Stimulated activated CD8-positive, alpha-beta memory T cell treated with anti-CD3 and anti-CD28 coated beads, Interleukin-4, amount 100 ng/mL, for 4 hours (primary cell): ENCODE data around the gene ILK.

Source experiments
- DNase-seq, 2 donors: peaks; one replicate each; pipeline ENCODE4 v3.0.0-alpha.2; 2020; ENCODE audit warnings: low read depth in 2 of 2, low spot score in 1 of 2

The ILK gene

DNA sequence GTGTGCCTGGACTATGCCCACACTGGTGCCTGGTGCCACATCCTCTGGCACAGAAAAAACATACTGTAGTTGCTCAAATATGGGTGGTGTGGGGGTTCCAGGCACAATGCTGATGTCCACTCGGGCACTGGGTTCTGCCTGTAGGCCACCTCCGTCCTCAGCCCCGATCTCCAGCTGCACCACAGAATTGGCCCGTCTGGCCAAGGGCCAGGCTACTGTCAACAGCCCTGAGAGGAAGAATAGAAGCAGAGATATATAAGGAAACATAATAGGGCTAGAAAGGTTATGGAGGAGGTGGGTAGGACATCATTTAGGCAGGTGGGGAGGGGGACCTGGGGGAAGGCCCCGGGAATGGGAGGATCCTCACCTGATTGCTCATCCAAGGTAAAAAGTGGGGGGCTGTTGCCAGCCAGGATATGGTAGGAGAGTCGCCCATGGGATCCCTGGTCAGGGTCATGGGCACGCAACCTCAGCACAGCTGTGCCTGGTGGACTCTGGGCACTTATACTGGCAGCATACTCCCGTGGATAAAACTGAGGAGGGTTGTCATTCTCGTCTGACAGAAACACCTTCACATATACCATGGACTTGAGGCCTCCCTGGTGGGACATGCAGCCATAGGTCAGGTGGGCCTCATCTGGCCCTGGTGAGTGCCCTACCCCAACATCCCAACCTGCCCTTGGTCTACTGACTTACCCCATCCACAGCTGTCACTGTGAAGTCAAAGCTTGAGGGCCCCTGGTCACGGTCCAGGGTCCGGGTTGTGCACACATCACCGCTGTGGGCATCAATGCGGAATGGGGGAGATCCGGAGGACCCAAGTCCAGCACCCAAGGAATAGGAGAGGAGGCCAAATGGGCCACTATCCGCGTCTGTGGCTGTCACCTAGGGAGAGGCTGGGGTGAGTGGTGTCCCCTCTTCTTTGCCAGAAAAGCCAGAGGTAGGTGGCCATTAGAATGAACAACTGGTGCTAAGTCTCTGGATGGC, 30.1 kb downstream of the ILK start:
- no peak for DNase-seq

- DNase-seq, result no peak
These were observed 31.0 kb downstream of the ILK start for GRCh38 chr11:6634534-6634933.

GRCh38 chr11:6635082-6635932, 31.7 kb downstream of the ILK start:
- no peak for DNase-seq

DNA sequence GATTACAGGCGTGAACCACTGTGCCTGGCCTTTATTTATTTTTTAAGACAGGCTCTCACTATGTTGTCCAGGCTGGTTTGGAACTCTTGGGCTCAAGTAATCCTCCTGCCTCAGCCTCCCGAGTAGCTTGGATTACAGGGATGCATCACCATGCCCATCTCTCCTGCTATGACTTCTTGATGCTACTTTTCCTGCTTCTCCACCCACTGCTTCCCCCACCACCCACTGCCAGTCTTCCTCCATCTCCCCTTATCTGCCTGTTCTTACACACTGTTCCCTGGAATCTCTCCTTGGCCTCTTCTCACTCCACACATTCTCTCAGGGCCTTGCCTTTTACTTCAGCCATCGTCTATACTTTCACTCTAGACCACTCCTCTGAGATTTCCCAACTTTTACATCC, 32.9 kb downstream of the ILK start:
- DNase-seq, result no peak

DNA sequence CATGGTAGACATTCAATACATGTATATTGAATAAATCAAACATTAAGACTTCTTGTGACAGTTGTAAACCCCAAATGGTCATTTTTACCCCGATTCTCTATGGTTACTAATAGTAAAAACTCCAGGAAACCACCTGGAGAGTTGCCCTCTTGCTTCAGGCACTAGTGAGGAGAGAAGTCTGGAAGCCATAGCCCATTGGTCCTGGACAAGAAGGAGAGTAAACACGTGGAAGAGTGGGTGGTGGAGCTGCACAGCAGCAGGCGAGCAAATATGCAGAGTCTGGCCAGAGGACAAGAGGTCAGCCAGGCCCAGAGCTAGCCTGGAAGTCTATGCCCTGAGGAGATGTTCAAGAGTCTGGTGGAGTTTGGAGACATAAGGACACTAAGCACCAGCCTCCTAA, 34.3 kb downstream of the ILK start:
- no peak for DNase-seq

DNA sequence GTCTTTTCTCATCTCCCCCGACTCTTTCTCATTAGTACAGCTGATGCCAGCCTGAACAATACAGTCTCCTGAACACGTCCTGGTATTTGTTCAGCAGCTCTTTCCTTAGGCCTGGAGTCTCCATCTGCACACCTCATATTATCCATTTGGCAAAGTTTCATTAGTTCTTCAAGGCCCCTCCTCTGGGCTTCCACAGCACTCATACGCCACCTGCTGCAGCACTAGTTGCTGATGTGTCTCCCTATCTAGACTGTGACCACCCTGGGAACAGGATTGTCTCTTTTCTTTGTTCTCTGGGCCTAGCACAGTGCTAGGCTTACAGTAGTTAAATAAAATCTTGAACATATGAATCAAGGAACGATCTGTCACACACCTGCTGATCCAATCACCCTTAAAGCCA, 34.9 kb downstream of the ILK start:
- no peak for DNase-seq

DNA sequence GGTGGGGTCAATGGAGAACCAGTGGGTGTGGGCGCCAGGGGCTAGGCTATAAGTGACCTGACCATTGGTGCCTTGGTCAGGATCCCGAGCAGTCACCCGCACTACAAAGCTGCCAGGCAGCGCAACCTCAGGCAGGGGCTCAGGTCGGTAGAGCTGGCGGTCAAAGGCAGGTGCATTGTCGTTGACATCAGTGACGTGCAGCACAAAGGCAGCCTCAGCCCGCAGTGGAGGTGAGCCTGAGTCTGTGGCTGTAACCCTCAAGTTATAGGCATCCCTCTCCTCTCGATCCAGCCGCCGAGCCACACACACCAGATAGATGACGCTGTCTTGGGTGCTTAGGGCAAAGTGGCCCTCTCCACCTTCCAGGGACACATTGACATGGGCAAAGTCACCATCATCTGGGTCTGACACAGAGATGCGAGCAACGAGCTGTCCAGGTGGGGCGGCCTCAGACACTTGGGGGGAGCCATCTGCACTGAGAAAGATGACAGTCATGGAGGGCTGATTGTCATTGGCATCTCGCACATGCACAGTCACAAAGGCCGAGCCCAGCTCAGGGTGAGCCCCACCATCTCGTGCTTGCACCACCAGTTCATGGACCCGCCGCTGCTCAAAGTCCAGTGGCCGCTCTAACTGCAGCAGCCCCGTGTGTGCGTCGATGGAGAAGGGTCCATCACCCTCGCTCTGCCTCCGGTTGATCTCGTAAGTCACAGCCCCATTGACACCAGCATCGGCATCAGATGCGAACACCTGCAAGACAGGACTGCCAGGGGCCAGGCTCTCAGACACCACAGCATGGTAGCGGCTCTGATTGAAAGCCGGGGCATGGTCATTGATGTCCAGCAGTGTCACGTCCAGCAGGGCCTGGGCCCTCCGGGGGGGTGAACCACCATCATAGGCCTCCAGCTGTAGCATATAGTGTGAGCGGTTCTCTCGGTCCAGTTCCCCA, 36.7 kb downstream of the ILK start:
- no peak for DNase-seq

- DNase-seq, result no peak
These were observed 37.6 kb downstream of the ILK start for GRCh38 chr11:6640985-6641701.

GRCh38 chr11:6642957-6643356, 39.4 kb downstream of the ILK start:
- no peak for DNase-seq

GRCh38 chr11:6646071-6646470, 42.5 kb downstream of the ILK start:
- DNase-seq, result no peak

DNA sequence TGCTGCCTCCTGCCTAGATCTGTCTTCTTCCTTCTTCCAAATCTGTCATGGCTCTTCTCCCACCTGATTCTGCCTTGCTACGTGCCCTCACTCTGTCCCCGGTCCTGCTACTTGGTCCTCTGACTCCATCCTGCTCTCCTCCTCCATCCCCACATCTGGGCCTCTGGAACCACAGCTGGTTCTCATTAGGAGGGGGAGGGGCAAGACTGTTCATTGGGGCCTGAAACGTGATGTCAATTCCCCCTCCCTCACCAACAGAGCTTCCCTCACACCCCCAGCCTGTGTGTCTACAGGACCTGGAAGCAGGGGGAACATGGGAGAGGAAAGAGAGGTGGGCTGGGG, 43.0 kb downstream of the ILK start:
- no peak for DNase-seq

GRCh38 chr11:6646918-6647679, 43.5 kb downstream of the ILK start:
- DNase-seq, result no peak

DNA sequence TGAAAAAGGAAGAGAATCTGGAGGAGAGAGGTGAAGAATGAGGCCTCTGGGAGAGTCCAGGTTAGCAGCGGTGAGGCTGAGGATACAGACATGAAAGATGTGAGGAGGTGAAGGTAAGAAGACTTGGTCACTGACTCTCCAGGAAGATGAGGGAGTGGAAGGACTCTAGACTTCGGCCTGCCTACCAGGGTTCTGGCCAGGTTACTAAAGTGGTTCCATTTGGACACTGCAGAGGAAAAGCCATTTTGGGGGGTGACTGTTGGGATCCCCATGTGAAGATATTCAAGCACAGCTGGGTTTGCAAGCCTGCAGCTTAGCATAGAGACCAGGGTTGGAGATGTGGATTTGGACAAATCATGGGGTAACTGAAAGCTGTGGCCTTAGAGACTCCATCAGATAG, 44.3 kb downstream of the ILK start:
- DNase-seq, result no peak

DNA sequence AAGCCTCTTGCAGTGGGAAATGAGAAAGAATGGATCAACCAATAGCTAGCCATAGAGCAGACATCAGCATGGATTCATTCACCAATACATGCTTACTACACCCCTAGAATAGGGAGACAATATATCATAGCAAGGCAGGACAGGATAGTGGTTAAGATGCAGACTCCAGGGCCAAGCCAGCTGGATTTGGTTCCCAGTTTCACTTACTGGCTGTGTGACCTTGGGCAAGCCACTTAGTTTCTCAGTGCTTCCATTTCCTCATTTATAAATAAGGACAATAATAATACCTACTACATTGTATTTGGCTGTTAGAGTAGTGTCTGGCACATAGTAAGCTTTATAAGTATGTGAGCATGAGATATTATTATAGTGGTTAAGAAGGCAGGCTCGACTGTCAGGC, 44.9 kb downstream of the ILK start:
- no peak for DNase-seq

GRCh38 chr11:6650104-6650503, 46.5 kb downstream of the ILK start:
- no peak for DNase-seq

DNA sequence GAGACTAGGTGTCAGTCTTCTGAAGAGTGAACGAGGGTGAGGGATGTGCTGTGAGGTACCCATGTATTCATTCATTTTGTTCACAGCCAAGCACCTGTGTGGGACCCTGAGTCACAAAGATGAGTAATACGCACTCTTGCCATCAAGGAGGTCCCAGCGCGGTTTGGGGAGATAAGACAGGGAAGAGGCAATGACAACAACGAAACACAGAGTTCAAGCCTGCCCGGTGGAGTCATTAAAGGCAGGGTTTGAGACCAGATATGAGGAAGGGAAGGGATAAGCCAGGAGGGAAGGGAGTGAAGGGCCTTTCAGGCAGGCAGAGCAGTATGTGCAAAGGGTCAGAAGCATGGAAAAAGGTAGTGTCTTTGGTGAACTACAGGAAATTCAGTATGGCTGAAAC, 47.4 kb downstream of the ILK start:
- DNase-seq, result no peak

DNA sequence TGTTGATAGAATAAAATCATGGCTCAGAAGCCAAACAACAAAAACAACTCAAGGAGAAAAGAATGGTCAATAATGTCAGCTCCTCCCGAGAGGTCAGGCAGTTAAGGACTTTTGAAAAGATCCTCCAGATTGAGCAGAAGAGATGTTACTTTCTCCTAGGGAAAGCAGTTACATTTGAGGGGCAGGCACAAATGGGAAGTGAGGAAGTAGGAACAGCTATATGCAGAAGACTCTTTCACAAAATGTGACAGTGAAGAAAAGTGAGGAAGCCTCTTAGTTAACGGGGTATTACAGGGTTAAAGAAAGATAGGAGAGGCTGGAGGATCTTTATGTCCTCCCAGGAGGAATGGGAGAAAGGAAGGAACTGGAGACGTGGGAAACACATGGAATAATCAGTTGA, 48.6 kb downstream of the ILK start:
- no peak for DNase-seq

- DNase-seq, result no peak
These were observed 49.5 kb downstream of the ILK start for GRCh38 chr11:6653097-6653496.

DNA sequence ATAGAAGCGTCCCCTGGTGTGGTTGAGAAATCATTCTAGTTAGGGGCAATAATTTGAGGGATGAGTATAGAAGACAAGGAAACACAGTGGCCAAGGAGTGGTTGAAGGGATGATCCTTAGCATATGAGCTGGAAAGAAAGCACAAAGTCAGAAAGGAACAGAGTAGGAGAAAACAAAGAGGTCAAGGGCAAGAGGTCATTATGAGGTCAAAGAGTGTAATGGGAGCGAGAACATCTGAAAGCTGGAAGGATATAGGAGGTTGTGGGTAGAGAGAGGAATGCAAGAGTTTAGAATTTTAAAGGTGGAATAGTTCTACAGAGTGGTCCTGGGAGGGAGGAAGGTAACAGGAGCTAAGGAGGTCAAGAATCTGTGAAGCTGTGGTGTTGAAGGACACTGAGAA, 50.1 kb downstream of the ILK start:
- no peak for DNase-seq
